A673 (cell line): ENCODE measurements around the gene CERS6. TPM values are rescaled to one million over a fixed set of nuclear protein-coding genes. Genes with fewer than 3 reads are reported as not detected.

Experiments used
- BruUV-seq: library from RNA; stranded (reverse); fragments of 400-500 nt; replicated peaks from 2 replicates; lab custom pipeline; 2021; lab: Mats Ljungman, UMichigan
- CTCF ChIA-PET: fragments of 300-600 bp; sonication (Branson Sonifier 250); formaldehyde crosslinking; loops from one replicate; lab custom pipeline; 2022; ENCODE audit warnings: antibody characterized with exemption; lab: Charles Lee
- POLR2A ChIA-PET: fragments of 300-600 bp; sonication (Branson Sonifier 250); formaldehyde crosslinking; loops from one replicate; lab custom pipeline; 2022; ENCODE audit warnings: antibody characterized with exemption; ENCODE audit not compliant: low non-redundant PET; lab: Charles Lee
- DNase-seq: peaks from one replicate; pipeline ENCODE4 v3.0.0-alpha.2; 2015; ENCODE audit warnings: low spot score
- H3K27ac ChIP-seq: fragments of 200-600 bp; sonication (generic); 2 replicates; pipeline ENCODE4 v1.5.1; 2016; ENCODE audit warnings: mixed run types, low read depth, mild to moderate bottlenecking, mixed read lengths, antibody characterized with exemption, low read length; ENCODE audit not compliant: poor library complexity, severe bottlenecking
- H3K27me3 ChIP-seq: fragments of 200-600 bp; sonication (generic); replicated peaks from 2 replicates; pipeline ENCODE4 v1.6.1; 2017; ENCODE audit warnings: mixed run types, low read depth, mild to moderate bottlenecking, mixed read lengths, antibody characterized with exemption, low read length; ENCODE audit not compliant: insufficient read depth, poor library complexity
- H3K36me3 ChIP-seq: fragments of 200-600 bp; sonication (generic); 2 replicates; pipeline ENCODE4 v1.6.1; 2016; ENCODE audit warnings: mixed run types, mild to moderate bottlenecking, mixed read lengths, antibody characterized with exemption, low read length; ENCODE audit not compliant: insufficient read depth, poor library complexity, severe bottlenecking
- H3K4me1 ChIP-seq: fragments of 200-600 bp; sonication (generic); 2 replicates; pipeline ENCODE4 v1.6.1; 2017; ENCODE audit warnings: mixed run types, mild to moderate bottlenecking, mixed read lengths, antibody characterized with exemption, low read length; ENCODE audit not compliant: insufficient read depth, poor library complexity, severe bottlenecking
- H3K4me3 ChIP-seq: fragments of 200-600 bp; sonication (generic); 2 replicates; pipeline ENCODE4 v1.5.1; 2016; ENCODE audit warnings: low read depth, mixed run types, mild to moderate bottlenecking, mixed read lengths, low read length; ENCODE audit not compliant: poor library complexity, severe bottlenecking
- H3K9me3 ChIP-seq: fragments of 200-600 bp; sonication (generic); 2 replicates; pipeline ENCODE4 v1.6.1; 2016; ENCODE audit warnings: mixed run types, low read depth, mild to moderate bottlenecking, mixed read lengths, antibody characterized with exemption, low read length; ENCODE audit not compliant: poor library complexity, severe bottlenecking
- EZH2 ChIP-seq: fragments of 200-600 bp; sonication (generic); IDR thresholded peaks from 2 replicates; pipeline ENCODE4 v1.6.1; 2017; ENCODE audit warnings: borderline replicate concordance, low read depth, mild to moderate bottlenecking, mixed read lengths, antibody characterized with exemption, low read length; ENCODE audit not compliant: poor library complexity, severe bottlenecking
- intact Hi-C: fragments of 100-400 bp; cut with micrococcal nuclease; formaldehyde crosslinking; loops from one replicate; pipeline ENCODE4 v1.10.0; 2022; ENCODE audit not compliant: unreplicated experiment
- total RNA-seq: library from RNA; stranded (reverse); gene quantifications from 2 replicates; pipeline ENCODE4 v1.2.3, GENCODE V29; 2021
- TF ChIP-seq, protein P1 (sequence below): fragments of 300-800, 200-600 bp; sonication (generic); conservative IDR thresholded peaks from 2 replicates; pipeline ENCODE4 v1.5.1; 2017; ENCODE audit warnings: low read depth, mild to moderate bottlenecking, antibody characterized with exemption, low read length, moderate library complexity, mixed read lengths

Gene CERS6
- total RNA-seq, 1 experiment from 2014 or later: 12.4 TPM

DNA sequence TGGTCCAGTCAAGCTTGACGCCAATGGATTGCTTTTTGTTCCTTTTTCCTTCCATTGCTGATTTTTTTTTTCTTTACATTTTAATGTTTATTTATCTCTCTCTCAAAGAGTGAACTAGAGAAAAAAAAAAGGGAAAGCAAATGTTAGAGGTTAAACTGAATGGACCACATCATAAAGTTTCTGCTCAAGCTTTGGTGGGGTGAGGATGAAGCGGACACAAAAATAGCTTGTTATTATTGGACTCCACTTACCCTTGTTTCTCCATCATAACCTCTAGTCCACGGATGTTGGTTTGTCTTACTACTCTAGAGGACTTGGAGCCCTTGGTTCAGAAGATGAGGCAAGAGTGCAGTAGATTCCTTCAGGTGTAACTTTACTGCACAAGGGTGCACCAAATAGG lies 27.6 kb upstream of the CERS6 start:
- TF ChIP-seq EZH2: no peak
- TF ChIP-seq, protein P1, sequence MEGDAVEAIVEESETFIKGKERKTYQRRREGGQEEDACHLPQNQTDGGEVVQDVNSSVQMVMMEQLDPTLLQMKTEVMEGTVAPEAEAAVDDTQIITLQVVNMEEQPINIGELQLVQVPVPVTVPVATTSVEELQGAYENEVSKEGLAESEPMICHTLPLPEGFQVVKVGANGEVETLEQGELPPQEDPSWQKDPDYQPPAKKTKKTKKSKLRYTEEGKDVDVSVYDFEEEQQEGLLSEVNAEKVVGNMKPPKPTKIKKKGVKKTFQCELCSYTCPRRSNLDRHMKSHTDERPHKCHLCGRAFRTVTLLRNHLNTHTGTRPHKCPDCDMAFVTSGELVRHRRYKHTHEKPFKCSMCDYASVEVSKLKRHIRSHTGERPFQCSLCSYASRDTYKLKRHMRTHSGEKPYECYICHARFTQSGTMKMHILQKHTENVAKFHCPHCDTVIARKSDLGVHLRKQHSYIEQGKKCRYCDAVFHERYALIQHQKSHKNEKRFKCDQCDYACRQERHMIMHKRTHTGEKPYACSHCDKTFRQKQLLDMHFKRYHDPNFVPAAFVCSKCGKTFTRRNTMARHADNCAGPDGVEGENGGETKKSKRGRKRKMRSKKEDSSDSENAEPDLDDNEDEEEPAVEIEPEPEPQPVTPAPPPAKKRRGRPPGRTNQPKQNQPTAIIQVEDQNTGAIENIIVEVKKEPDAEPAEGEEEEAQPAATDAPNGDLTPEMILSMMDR: no peak
- ChIA-PET CTCF (no interaction called here), POLR2A (no interaction called here)
- no peaks in the 10 kb centered on the region for H3K4me1 ChIP-seq
- no TSS peak for BruUV-seq
- intact Hi-C loops: no loop called here
- no peak overlapping the region for H3K4me3 ChIP-seq
- no peak overlapping the region for H3K27ac ChIP-seq
- no peak for DNase-seq
- H3K9me3 ChIP-seq: no peaks in the 10 kb centered on the region
- no peaks in the 10 kb centered on the region for H3K27me3 ChIP-seq
- H3K36me3 ChIP-seq: no peaks in the 10 kb centered on the region

DNA sequence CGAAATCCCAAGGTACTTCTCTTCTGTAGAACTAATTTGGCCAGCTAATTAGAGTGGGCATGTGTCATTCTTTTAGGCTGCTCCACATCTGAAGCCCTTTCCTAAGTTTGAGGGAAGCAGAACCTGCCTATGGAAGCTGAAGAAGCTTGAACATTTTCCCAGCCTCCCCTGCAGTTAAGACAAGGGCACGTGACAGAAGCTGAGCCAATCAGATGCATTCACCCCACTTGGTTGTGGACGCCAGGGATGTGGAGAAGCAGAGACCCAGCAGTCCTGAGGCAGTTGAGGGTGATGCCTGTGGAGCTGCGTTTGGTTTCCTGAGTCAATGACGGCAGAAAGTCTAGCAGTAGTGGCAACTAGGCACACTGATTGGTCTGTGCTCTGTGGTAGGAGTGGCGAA lies 26.1 kb upstream of the CERS6 start:
- no peaks in the 10 kb centered on the region for H3K27me3 ChIP-seq
- CTCF ChIA-PET: no interaction called here
- H3K36me3 ChIP-seq: no peaks in the 10 kb centered on the region
- intact Hi-C loops: no loop called here
- POLR2A ChIA-PET: no interaction called here
- BruUV-seq: no TSS peak
- TF ChIP-seq, protein P1: no peak
- TF ChIP-seq EZH2: no peak
- H3K9me3 ChIP-seq: no peaks in the 10 kb centered on the region
- no peaks in the 10 kb centered on the region for H3K4me1 ChIP-seq
- H3K4me3 ChIP-seq: no peak overlapping the region
- no peak for DNase-seq
- H3K27ac ChIP-seq: no peak overlapping the region

DNA sequence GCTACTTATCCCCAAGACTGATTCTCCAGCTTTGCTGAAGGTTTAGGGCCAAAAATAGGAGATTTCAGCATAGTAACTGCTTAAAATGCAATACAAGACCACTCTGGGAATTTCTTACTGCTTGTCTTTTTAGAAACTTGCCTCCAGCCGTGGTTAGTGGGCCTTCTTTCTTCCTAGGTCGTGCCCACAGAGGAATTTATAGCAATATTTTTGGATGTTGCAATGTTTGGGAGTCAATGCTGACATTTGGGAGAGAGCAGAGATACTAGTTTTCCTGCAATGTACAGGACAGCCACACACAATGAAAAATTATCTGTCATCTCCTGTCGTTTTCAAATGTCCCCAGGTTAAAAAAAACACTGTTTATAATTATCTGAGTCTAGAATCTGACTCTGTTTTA lies 25.6 kb upstream of the CERS6 start:
- Histone ChIP-seq H3K9me3 (no peaks in the 10 kb centered on the region), H3K27me3 (no peaks in the 10 kb centered on the region), H3K4me3 (no peak overlapping the region), H3K4me1 (no peaks in the 10 kb centered on the region), H3K27ac (no peak overlapping the region), H3K36me3 (no peaks in the 10 kb centered on the region)
- ChIA-PET POLR2A (no interaction called here), CTCF (no interaction called here)
- DNase-seq: no peak
- intact Hi-C loops: no loop called here
- TF ChIP-seq, protein P1: no peak
- TF ChIP-seq EZH2: no peak
- BruUV-seq: no TSS peak
